ENCODE results near the gene EEF1AKMT2.
"Not testable (repeated sequence)": the region's sequence is repeated elsewhere in the genome, so short reads cannot be mapped to it uniquely, and the experiment has no call there.

EEF1AKMT2 gene

DNA sequence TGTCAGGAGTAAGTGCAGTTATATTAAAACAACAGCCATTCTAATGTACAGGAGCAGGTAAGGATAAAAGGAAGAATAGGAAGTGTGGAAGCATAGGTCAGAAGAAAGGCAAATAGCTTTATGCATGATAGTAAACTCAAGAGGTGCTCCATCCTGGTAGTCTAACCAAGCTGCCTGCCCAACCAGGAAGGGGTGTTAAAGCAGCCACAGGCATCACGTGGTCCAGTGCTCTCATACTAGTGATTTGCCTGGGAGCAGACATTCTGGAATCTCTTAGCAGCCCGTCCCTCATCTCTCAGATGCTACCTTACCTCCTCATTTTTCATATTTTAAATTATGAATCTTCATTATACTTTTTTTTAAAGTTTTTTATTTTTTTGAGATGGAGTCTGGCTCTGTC lies 28.4 kb upstream of the EEF1AKMT2 start:
- in situ Hi-C loops (cut with HindIII; ENCODE audit: low pct_ligation_motif_present, low sequenced_read_pairs) = no loop called here
- Histone ChIP-seq H3K27me3 (replicated peaks) (no peaks in the 10 kb centered on the region), H3K36me3 (replicated peaks) (peaks cover 2% of the 10 kb centered on the region), H3K4me3 (ENCODE audit: low read depth, low read length) (no peak overlapping the region), H3K27ac (no peak overlapping the region)
- no peak for DNase-seq
- TF ChIP-seq, protein P1, sequence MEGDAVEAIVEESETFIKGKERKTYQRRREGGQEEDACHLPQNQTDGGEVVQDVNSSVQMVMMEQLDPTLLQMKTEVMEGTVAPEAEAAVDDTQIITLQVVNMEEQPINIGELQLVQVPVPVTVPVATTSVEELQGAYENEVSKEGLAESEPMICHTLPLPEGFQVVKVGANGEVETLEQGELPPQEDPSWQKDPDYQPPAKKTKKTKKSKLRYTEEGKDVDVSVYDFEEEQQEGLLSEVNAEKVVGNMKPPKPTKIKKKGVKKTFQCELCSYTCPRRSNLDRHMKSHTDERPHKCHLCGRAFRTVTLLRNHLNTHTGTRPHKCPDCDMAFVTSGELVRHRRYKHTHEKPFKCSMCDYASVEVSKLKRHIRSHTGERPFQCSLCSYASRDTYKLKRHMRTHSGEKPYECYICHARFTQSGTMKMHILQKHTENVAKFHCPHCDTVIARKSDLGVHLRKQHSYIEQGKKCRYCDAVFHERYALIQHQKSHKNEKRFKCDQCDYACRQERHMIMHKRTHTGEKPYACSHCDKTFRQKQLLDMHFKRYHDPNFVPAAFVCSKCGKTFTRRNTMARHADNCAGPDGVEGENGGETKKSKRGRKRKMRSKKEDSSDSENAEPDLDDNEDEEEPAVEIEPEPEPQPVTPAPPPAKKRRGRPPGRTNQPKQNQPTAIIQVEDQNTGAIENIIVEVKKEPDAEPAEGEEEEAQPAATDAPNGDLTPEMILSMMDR (IDR thresholded peaks at IDR 0.05; ENCODE audit: low read depth, low read length, missing control alignments) = no peak

DNA sequence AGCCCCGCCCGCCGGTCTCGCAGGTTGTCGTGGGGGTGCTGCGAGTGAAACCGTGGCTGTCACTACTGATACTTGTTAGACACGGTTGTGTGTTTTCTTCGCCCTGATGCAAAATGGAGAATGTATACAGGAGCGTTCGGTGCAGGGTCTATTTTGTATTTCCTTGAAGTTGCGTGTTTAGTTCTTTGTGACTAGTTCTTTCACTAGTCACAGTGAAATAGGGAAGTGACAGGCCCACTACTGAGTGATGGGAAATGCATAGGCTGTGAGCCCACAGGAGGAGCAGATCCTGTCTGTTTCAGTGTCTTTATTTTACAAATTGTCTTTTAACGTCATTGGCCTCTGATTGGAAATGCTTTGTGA lies 10.6 kb upstream of the EEF1AKMT2 start:
- H3K27me3 ChIP-seq (replicated peaks) = no peaks in the 10 kb centered on the region
- H3K27ac ChIP-seq = peak overlapping the region; percentile 74
- peaks cover 3% of the 10 kb centered on the region for H3K36me3 ChIP-seq (replicated peaks)
- DNase-seq = no peak
- in situ Hi-C loops (cut with HindIII; ENCODE audit: low pct_ligation_motif_present, low sequenced_read_pairs) = no loop called here
- peak overlapping the region; percentile 87 for H3K4me3 ChIP-seq (ENCODE audit: low read depth, low read length)
- TF ChIP-seq, protein P1 (IDR thresholded peaks at IDR 0.05; ENCODE audit: low read depth, low read length, missing control alignments) = no peak

DNA sequence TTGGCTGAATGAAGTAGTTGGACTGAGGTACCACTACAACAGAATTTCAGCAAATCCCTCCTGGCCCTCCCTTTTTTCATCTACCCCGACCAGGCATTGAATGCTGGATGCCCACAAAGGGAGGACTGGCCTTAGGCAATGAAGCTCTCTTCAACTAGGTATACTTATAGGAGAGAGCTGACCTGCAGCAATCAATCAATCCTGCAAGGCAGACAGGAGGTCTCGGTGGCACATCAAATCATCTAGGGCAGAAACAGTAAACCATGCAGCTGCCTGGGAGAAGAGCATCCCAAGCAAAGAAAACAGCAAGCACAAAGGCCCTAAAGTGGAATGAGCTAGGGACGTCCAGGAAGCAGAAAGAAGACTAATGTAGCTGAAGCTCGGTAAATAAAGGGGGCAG lies 7.5 kb upstream of the EEF1AKMT2 start:
- Histone ChIP-seq H3K4me3 (ENCODE audit: low read depth, low read length) (no peak overlapping the region), H3K27me3 (replicated peaks) (no peaks in the 10 kb centered on the region), H3K27ac (no peak overlapping the region), H3K36me3 (replicated peaks) (peaks cover 3% of the 10 kb centered on the region)
- in situ Hi-C loops (cut with HindIII; ENCODE audit: low pct_ligation_motif_present, low sequenced_read_pairs) = no loop called here
- TF ChIP-seq, protein P1 (IDR thresholded peaks at IDR 0.05; ENCODE audit: low read depth, low read length, missing control alignments) = no peak
- no peak for DNase-seq

DNA sequence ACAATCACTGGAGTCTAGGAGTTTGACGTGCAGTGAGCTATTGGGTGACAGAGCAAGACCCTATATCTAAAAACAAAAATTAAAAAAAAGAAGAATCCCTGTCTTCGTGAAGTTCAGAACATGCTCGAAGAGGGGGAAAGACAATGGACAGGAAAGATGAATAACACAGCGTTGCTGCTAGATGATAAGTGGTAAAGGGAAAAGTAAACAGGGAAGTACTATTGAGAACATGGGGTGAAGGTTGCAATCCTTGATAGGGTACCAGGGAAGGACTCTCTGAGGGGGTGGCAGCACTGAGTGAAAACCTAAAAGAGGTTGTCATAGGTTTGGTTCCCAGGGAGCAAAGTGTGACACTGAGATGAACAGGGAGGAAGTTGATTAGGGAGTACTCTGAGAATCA lies 7.1 kb upstream of the EEF1AKMT2 start:
- DNase-seq = no peak
- Histone ChIP-seq H3K27me3 (replicated peaks) (no peaks in the 10 kb centered on the region), H3K36me3 (replicated peaks) (peaks cover 3% of the 10 kb centered on the region), H3K27ac (no peak overlapping the region), H3K4me3 (ENCODE audit: low read depth, low read length) (no peak overlapping the region)
- in situ Hi-C loops (cut with HindIII; ENCODE audit: low pct_ligation_motif_present, low sequenced_read_pairs) = no loop called here
- TF ChIP-seq, protein P1 (IDR thresholded peaks at IDR 0.05; ENCODE audit: low read depth, low read length, missing control alignments) = no peak

DNA sequence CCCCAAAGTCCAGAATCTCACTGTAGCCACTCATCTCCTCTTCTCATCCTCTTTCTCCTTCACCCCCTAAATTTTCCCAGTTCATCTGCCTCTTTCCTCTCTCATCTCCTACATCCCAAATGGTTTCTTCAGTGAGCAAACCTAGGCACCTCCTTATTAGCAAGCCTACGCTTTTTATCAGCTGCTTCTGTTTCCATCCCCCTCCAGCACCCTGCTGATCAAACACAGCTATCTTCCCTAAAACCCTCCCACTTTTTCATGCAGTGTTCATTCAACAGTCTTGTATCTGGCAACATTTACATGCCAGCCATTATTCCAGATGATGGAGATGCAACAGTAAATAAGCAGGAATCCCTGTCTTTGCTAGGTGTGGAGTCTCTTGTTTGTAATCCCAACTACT lies 6.7 kb upstream of the EEF1AKMT2 start:
- TF ChIP-seq, protein P1 (IDR thresholded peaks at IDR 0.05; ENCODE audit: low read depth, low read length, missing control alignments) = no peak
- in situ Hi-C loops (cut with HindIII; ENCODE audit: low pct_ligation_motif_present, low sequenced_read_pairs) = no loop called here
- peaks cover 3% of the 10 kb centered on the region for H3K36me3 ChIP-seq (replicated peaks)
- H3K4me3 ChIP-seq (ENCODE audit: low read depth, low read length) = no peak overlapping the region
- no peak overlapping the region for H3K27ac ChIP-seq
- DNase-seq = no peak
- H3K27me3 ChIP-seq (replicated peaks) = no peaks in the 10 kb centered on the region

DNA sequence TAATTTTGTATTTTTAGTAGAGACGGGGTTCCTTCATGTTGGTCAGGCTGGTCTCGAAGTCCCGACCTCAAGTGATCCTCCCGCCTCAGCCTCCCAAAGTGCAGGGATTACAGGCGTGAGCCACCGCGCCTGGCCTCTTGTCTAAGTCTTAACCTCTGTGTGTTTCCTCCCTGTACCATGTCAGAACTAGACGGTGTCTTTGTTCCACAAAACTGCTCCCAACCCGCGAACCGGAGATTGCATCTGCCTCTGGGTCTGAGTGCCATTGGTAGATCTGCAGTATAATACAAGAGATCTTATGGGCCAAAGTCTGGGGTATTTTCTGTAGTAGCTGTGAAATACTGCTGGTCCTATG lies 1.3 kb upstream of the EEF1AKMT2 start:
- Histone ChIP-seq H3K27ac (no peak overlapping the region), H3K36me3 (replicated peaks) (no peaks in the 10 kb centered on the region), H3K4me3 (ENCODE audit: low read depth, low read length) (no peak overlapping the region), H3K27me3 (replicated peaks) (no peaks in the 10 kb centered on the region)
- no peak for DNase-seq
- in situ Hi-C loops (cut with HindIII; ENCODE audit: low pct_ligation_motif_present, low sequenced_read_pairs) = no loop called here
- TF ChIP-seq, protein P1 (IDR thresholded peaks at IDR 0.05; ENCODE audit: low read depth, low read length, missing control alignments) = no peak

DNA sequence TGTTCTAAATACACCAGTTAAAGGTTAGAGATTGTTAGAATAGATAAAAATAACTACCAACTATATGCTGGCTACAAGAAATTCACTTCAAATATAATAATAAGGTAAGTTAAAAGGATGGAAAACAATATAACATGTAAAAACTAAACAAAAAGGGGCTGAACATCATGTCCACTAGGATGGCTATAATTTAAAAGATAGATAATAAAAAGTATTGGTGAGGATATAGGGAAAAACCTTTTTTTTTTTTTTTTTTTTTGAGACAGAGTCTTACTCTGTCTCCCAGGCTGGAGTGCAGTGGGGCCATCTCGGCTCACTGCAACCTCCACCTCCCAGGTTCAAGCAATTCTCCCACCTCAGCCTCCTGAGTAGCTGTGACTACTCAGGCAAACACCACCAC lies 8.8 kb downstream of the EEF1AKMT2 start:
- H3K4me3 ChIP-seq (ENCODE audit: low read depth, low read length); H3K27ac ChIP-seq; in situ Hi-C loops (cut with HindIII; ENCODE audit: low pct_ligation_motif_present, low sequenced_read_pairs); H3K27me3 ChIP-seq (replicated peaks); DNase-seq: not testable (repeated sequence)
- H3K36me3 ChIP-seq (replicated peaks) = peaks cover 11% of the 10 kb centered on the region
